Measurements from ENCODE around the gene SLC35E2B. TPM values are rescaled to one million over a fixed set of nuclear protein-coding genes. Genes with fewer than 3 reads are reported as not detected.
A peak's percentile ranks its signal among the peaks of the same experiment; 100 is the strongest.

SLC35E2B gene
- total RNA-seq, 1 experiment from 2014 or later: 41.7 TPM

GRCh38 chr1:1616045-1616790 lies 76.4 kb downstream of the SLC35E2B start:
- Histone ChIP-seq H3K79me1 (ENCODE audit: insufficient read depth, low read depth, low read length, poor library complexity, severe bottlenecking) (no peaks in the 10 kb centered on the region), H2BK12ac (ENCODE audit: insufficient read length, low read depth, low read length) (no peak overlapping the region), H4K5ac (ENCODE audit: insufficient read length, low read depth, low read length) (no peak overlapping the region), H4K20me1 (ENCODE audit: control insufficient read depth, insufficient read depth, insufficient read length) (no peaks in the 10 kb centered on the region), H2AK5ac (ENCODE audit: insufficient read length, low read length) (no peak overlapping the region), H3K23ac (ENCODE audit: insufficient read length, low read depth, low read length) (no peak overlapping the region), H3K9me3 (ENCODE audit: control insufficient read depth, low read depth, low read length) (no peaks in the 10 kb centered on the region), H3T11ph (ENCODE audit: low read length) (no peak overlapping the region), H3K4ac (ENCODE audit: low read depth, low read length) (no peak overlapping the region), H3K18ac (ENCODE audit: insufficient read length, low read depth, low read length) (no peak overlapping the region), H2BK15ac (ENCODE audit: low read depth, low read length) (no peak overlapping the region), H3K4me2 (ENCODE audit: insufficient read depth, insufficient read length, low read length) (peak overlapping the region; percentile 62), H3K4me1 (ENCODE audit: insufficient read depth, low read length) (peaks cover 5% of the 10 kb centered on the region; the same call in 1 of the 2 replicates), H2AFZ (ENCODE audit: low read length) (no peak overlapping the region), H3K56ac (ENCODE audit: insufficient read length, low read depth, low read length) (no peak overlapping the region), H4K91ac (ENCODE audit: insufficient read length, low read depth, low read length) (no peak overlapping the region), H3K23me2 (ENCODE audit: insufficient read length, low read depth, low read length, poor library complexity, severe bottlenecking) (peaks cover 15% of the 10 kb centered on the region), H4K8ac (replicated peaks; ENCODE audit: insufficient read length, low read depth, low read length) (no peak overlapping the region), H2BK5ac (ENCODE audit: insufficient read length, low read length) (no peak overlapping the region), H3K14ac (ENCODE audit: insufficient read depth, low read length) (no peak overlapping the region), H2BK20ac (ENCODE audit: low read depth, low read length, poor library complexity, severe bottlenecking) (no peak overlapping the region), H3K79me2 (ENCODE audit: insufficient read depth, low read length) (no peaks in the 10 kb centered on the region), H3K27me3 (ENCODE audit: insufficient read depth, low read length) (no peaks in the 10 kb centered on the region), H3K9ac (ENCODE audit: extremely low read depth, insufficient read length, low read length) (no peak overlapping the region), H2BK120ac (ENCODE audit: low read depth, low read length, poor library complexity, severe bottlenecking) (no peak overlapping the region), H3K27ac (ENCODE audit: insufficient read length, low read depth, low read length) (no peak overlapping the region)
- peaks cover 16 to 19% of the 10 kb centered on the region in 2 experiments for H3K4me1 Mint-ChIP-seq
- peak; percentile 27 for DNase-seq
- no peaks in the 10 kb centered on the region for H3K27me3 Mint-ChIP-seq (ENCODE audit: low read depth)
- TF ChIP-seq CTCF (conservative IDR thresholded peaks at IDR 0.05): no peak
- no peaks in the 10 kb centered on the region; a peak in 1 of 5 replicates for H3K9me3 Mint-ChIP-seq
- WGBS (ENCODE audit: extremely low coverage, insufficient read length, low lambda C conversion rate): no CpG with 5 or more reads among the region's 80 CpGs
- H3K4me3 Mint-ChIP-seq: peak overlapping the region; percentile 74 to 86
- peaks cover 0 to 15% (median 6%) of the 10 kb centered on the region in 3 experiments; a peak in 5 of 7 replicates for H3K36me3 Mint-ChIP-seq (ENCODE audit: insufficient read depth in 1 of 3, low read depth in 3 of 3)
- no peak overlapping the region for H3K27ac Mint-ChIP-seq
